HL-60 (cell line): ENCODE measurements around the gene SLC38A6.

ENCODE experiments used
- DNase-seq, 2 experiments: peaks; one replicate each; pipeline ENCODE4 v3.0.0-alpha.2; 2010 to 2020; ENCODE audit warnings: low read depth in 1 of 2, low spot score in 1 of 2
- H3K27ac ChIP-seq: fragments of 250-450 bp; sonication (Bioruptor Pico); replicated peaks from 2 replicates; pipeline ENCODE4 v1.5.1; 2020; ENCODE audit warnings: mild to moderate bottlenecking, moderate library complexity
- H3K27me3 ChIP-seq: fragments of 250-450 bp; sonication (Bioruptor Pico); 2 replicates; pipeline ENCODE4 v1.5.1; 2021; ENCODE audit warnings: mild to moderate bottlenecking, moderate library complexity; ENCODE audit not compliant: insufficient read depth, poor library complexity, severe bottlenecking
- H3K4me3 ChIP-seq: replicated peaks from 2 replicates; pipeline ENCODE4 v1.5.1; 2011; ENCODE audit warnings: mild to moderate bottlenecking, control low read depth, low read length; ENCODE audit not compliant: insufficient read depth
- GABPA ChIP-seq: IDR thresholded peaks from 2 replicates; pipeline ENCODE4 v1.6.1; 2012; ENCODE audit warnings: low read depth
- POLR2AphosphoS5 ChIP-seq: IDR thresholded peaks from 2 replicates; pipeline ENCODE4 v1.6.1; 2012; ENCODE audit warnings: low read depth
- SPI1 ChIP-seq: IDR thresholded peaks from 2 replicates; pipeline ENCODE4 v1.6.1; 2012; ENCODE audit warnings: low read depth, mild to moderate bottlenecking, borderline replicate concordance
- TF ChIP-seq, protein P1 (sequence below): IDR thresholded peaks from one replicate; pipeline ENCODE4 v1.5.1; 2011; ENCODE audit warnings: low read length, control low read depth, inconsistent platforms; ENCODE audit not compliant: insufficient read depth
- TF ChIP-seq, protein P2 (sequence below): IDR thresholded peaks from 2 replicates; pipeline ENCODE4 v1.6.1; 2012; ENCODE audit warnings: low read depth; ENCODE audit not compliant: insufficient replicate concordance

SLC38A6 gene

DNA sequence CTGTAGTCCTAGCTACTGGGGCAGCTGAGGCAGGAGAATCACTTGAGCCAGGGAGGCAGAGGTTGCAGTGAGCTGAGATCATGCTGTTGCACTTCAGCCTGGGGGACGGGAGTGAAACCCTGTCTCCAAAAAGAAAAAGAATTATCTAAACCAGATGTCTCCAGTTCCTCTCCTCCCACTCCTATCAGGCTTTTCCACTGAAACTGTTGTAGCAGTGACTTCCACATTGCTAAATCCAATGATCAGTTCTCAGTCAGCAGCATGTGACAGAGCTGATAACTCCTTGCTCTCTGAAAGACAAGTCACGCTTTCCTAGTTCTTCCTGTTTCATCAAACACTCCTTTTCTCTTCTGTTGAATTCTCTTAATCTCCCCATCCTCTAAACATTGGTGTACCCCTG is 8.6 kb downstream of the SLC38A6 start:
- Histone ChIP-seq H3K4me3 (no peak overlapping the region), H3K27me3 (no peaks in the 10 kb centered on the region), H3K27ac (no peak overlapping the region)
- DNase-seq = no peak
- no peak for TF ChIP-seq GABPA
- TF ChIP-seq POLR2AphosphoS5 = no peak
- TF ChIP-seq, protein P1, sequence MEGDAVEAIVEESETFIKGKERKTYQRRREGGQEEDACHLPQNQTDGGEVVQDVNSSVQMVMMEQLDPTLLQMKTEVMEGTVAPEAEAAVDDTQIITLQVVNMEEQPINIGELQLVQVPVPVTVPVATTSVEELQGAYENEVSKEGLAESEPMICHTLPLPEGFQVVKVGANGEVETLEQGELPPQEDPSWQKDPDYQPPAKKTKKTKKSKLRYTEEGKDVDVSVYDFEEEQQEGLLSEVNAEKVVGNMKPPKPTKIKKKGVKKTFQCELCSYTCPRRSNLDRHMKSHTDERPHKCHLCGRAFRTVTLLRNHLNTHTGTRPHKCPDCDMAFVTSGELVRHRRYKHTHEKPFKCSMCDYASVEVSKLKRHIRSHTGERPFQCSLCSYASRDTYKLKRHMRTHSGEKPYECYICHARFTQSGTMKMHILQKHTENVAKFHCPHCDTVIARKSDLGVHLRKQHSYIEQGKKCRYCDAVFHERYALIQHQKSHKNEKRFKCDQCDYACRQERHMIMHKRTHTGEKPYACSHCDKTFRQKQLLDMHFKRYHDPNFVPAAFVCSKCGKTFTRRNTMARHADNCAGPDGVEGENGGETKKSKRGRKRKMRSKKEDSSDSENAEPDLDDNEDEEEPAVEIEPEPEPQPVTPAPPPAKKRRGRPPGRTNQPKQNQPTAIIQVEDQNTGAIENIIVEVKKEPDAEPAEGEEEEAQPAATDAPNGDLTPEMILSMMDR = no peak
- TF ChIP-seq, protein P2, sequence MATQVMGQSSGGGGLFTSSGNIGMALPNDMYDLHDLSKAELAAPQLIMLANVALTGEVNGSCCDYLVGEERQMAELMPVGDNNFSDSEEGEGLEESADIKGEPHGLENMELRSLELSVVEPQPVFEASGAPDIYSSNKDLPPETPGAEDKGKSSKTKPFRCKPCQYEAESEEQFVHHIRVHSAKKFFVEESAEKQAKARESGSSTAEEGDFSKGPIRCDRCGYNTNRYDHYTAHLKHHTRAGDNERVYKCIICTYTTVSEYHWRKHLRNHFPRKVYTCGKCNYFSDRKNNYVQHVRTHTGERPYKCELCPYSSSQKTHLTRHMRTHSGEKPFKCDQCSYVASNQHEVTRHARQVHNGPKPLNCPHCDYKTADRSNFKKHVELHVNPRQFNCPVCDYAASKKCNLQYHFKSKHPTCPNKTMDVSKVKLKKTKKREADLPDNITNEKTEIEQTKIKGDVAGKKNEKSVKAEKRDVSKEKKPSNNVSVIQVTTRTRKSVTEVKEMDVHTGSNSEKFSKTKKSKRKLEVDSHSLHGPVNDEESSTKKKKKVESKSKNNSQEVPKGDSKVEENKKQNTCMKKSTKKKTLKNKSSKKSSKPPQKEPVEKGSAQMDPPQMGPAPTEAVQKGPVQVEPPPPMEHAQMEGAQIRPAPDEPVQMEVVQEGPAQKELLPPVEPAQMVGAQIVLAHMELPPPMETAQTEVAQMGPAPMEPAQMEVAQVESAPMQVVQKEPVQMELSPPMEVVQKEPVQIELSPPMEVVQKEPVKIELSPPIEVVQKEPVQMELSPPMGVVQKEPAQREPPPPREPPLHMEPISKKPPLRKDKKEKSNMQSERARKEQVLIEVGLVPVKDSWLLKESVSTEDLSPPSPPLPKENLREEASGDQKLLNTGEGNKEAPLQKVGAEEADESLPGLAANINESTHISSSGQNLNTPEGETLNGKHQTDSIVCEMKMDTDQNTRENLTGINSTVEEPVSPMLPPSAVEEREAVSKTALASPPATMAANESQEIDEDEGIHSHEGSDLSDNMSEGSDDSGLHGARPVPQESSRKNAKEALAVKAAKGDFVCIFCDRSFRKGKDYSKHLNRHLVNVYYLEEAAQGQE = no peak
- no peak for TF ChIP-seq SPI1

DNA sequence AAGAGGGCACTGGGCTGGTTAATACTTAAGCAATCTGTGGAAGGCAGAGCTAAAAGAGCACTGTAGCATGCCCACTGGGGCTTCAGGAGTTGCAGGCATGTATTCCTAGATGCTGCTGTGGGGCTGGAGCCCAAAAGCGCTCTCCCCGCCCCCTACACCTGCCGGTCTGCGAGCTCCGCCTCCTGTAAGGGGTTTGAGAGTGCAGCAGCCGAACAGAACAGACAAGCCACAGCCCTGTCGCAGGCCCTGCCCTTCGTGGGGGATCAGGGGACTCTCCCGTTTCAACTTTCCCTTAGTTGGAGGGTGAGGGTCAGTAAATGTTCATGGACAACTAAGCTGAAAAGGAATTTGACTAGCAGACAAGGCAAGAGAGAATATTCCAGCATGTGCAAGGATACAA is 17.6 kb downstream of the SLC38A6 start:
- TF ChIP-seq, protein P2 = no peak
- TF ChIP-seq, protein P1 = no peak
- no peak for DNase-seq

DNA sequence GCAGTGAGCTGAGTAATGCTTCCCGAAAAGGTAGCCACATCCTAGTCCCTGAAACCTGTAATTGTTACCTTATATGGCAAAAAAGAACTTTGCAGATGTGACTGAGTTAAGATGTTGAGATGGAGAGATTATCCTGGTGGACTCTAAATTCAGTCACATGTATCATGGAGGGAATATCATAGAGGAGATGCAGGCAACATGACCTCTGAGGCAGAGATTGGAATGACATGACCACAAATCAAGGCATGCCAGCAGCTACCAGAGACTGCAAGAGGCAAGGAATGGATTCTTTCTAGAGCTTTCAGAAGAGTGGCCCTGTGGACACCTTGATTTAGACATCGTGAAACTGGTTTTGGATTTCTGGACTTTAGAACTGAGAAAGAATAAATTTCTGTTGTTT is 18.5 kb downstream of the SLC38A6 start:
- H3K27ac ChIP-seq = no peak overlapping the region
- TF ChIP-seq POLR2AphosphoS5 (no peak), SPI1 (no peak)
- TF ChIP-seq, protein P2 = no peak
- TF ChIP-seq, protein P1 = no peak
- DNase-seq = no peak
- H3K4me3 ChIP-seq = no peak overlapping the region
- H3K27me3 ChIP-seq = no peaks in the 10 kb centered on the region

More for the DNA sequence above, 17.6 kb downstream of the SLC38A6 start:
- Histone ChIP-seq H3K4me3 (no peak overlapping the region), H3K27me3 (no peaks in the 10 kb centered on the region), H3K27ac (no peak overlapping the region)
